Psoas muscle (tissue), 8 donors: ENCODE measurements around the gene NCS1. TPM values are rescaled to one million over a fixed set of nuclear protein-coding genes. Genes with fewer than 3 reads are reported as not detected.
A peak's percentile ranks its signal among the peaks of the same experiment; 100 is the strongest.
"Not testable (repeated sequence)": the region's sequence is repeated elsewhere in the genome, so short reads cannot be mapped to it uniquely, and the experiment has no call there.

Experiments
- ATAC-seq, 4 donors: fragments of 200-7000 bp; cut with Tn5 transposase; one replicate each; pipeline ENCODE4 v1.9.1; 2020; ENCODE audit warnings: moderate library complexity in 3 of 4, mild to moderate bottlenecking in 2 of 4
- DNase-seq, 2 donors: peaks; one replicate each; pipeline ENCODE4 v3.0.0-alpha.2; 2020
- H3K27ac ChIP-seq: fragments of 200-600 bp; one replicate; pipeline ENCODE4 v1.8.0; 2022
- H3K27me3 ChIP-seq, 3 donors: fragments of 200-600 bp in 1 of 3; one replicate each; pipeline versions ENCODE4 v1.6.1 to v1.8.0; 2013 to 2022; ENCODE audit warnings: low read length in 2 of 3, mild to moderate bottlenecking in 2 of 3, moderate library complexity in 1 of 3; ENCODE audit not compliant: insufficient read depth in 3 of 3
- H3K36me3 ChIP-seq, 2 donors: fragments of 200-600 bp in 1 of 2; one replicate each; pipeline versions ENCODE4 v1.6.1 to v1.8.0; 2013 to 2022; ENCODE audit warnings: low read depth in 1 of 2, mild to moderate bottlenecking in 1 of 2, moderate library complexity in 1 of 2; ENCODE audit not compliant: insufficient read depth in 1 of 2
- H3K4me1 ChIP-seq: fragments of 200-600 bp; one replicate; pipeline ENCODE4 v1.8.0; 2022
- H3K4me3 ChIP-seq: fragments of 200-600 bp; one replicate; pipeline ENCODE4 v1.8.0; 2022; ENCODE audit warnings: mild to moderate bottlenecking
- H3K9me3 ChIP-seq: fragments of 200-600 bp; one replicate; pipeline ENCODE4 v1.8.0; 2022
- WGBS, 3 donors: extraction: QIAGEN DNeasy Blood & Tissue Kit; methylation state at CpG; one replicate each; pipeline versions ENCODE4 v1.1.6 to v1.1.7; 2013; 5-methylcytosine and 5-hydroxymethylcytosine counted together
- intact Hi-C, 2 donors: fragments of 100-400 bp; cut with DNase I; formaldehyde crosslinking; loops; one replicate each; pipeline versions ENCODE4 v1.11.0 to v1.14.2; 2022
- polyA plus RNA-seq, 3 donors: library from polyadenylated mRNA; stranded (reverse); fragments of 200-250 nt; gene quantifications; one replicate each; pipeline ENCODE4 v1.2.3, GENCODE V29; 2013
- total RNA-seq, 4 donors: library from RNA; stranded (reverse); fragmentation: NEBNext Ultra II Directional in 2 of 4; extraction: Animal tissue kit (Norgen Biotek cat#: 25700) in 2 of 4; gene quantifications; one replicate each; pipeline versions ENCODE4 v1.2.1 to v1.2.4, GENCODE V29; 2021 to 2023
- TF ChIP-seq, protein P1 (sequence below): fragments of 200-600 bp; IDR thresholded peaks from one replicate; pipeline ENCODE4 v1.8.0; 2022; ENCODE audit warnings: antibody characterized with exemption
- donor health status: healthy with polysubstance abuse.
- donor health status: DM: no; HTN: no; CAD: no; lungs with moderate emphysema.
- donor health status: Bipolar disorder and iron deficiency.
- donor health status: healthy.
- donor health status: DM: yes; HTN: yes; CAD: no.
- donor health status: DM: no; HTN: no; CAD: no.
- donor health status: DM: no; HTN: no; CAD: no.
- donor health status: DM: yes; HTN: yes; CAD: no.

NCS1 gene
- total and polyA plus RNA-seq, 7 donors: 2.9 to 7.5 (median 3.8) TPM

- Histone ChIP-seq H3K36me3 (no peaks in the 10 kb centered on the region), H3K27ac (no peak overlapping the region), H3K27me3 (no peaks in the 10 kb centered on the region), H3K4me1 (peaks cover 3% of the 10 kb centered on the region), H3K4me3 (no peak overlapping the region), H3K9me3 (no peaks in the 10 kb centered on the region)
- 88 to 94% (median 91%) methylated on average over 3 of the region's 3 CpGs for whole genome bisulfite sequencing, 3 donors
- intact Hi-C loops: no loop called here
- TF ChIP-seq, protein P1, sequence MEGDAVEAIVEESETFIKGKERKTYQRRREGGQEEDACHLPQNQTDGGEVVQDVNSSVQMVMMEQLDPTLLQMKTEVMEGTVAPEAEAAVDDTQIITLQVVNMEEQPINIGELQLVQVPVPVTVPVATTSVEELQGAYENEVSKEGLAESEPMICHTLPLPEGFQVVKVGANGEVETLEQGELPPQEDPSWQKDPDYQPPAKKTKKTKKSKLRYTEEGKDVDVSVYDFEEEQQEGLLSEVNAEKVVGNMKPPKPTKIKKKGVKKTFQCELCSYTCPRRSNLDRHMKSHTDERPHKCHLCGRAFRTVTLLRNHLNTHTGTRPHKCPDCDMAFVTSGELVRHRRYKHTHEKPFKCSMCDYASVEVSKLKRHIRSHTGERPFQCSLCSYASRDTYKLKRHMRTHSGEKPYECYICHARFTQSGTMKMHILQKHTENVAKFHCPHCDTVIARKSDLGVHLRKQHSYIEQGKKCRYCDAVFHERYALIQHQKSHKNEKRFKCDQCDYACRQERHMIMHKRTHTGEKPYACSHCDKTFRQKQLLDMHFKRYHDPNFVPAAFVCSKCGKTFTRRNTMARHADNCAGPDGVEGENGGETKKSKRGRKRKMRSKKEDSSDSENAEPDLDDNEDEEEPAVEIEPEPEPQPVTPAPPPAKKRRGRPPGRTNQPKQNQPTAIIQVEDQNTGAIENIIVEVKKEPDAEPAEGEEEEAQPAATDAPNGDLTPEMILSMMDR: no peak
- ATAC-seq: no peak
- DNase-seq: peak in 1 of 2 donors; percentile 48
These were observed 73.9 kb downstream of the NCS1 start for GRCh38 chr9:130246126-130246525.

GRCh38 chr9:130254747-130255630, 82.8 kb downstream of the NCS1 start:
- intact Hi-C loops: no loop called here
- H3K4me1 ChIP-seq: no peaks in the 10 kb centered on the region
- H3K36me3 ChIP-seq: no peaks in the 10 kb centered on the region
- no peak for DNase-seq
- WGBS, 3 donors: 85 to 86% (median 85%) methylated on average over 23 of the region's 23 CpGs
- TF ChIP-seq, protein P1: no peak
- no peak overlapping the region for H3K27ac ChIP-seq
- peaks cover 0 to 13% (median 0%) of the 10 kb centered on the region in 3 donors for H3K27me3 ChIP-seq
- no peak for ATAC-seq
- no peak overlapping the region for H3K4me3 ChIP-seq
- no peaks in the 10 kb centered on the region for H3K9me3 ChIP-seq

- Histone ChIP-seq H3K36me3 (no peaks in the 10 kb centered on the region), H3K4me1 (no peaks in the 10 kb centered on the region), H3K27ac (no peak overlapping the region), H3K9me3 (no peaks in the 10 kb centered on the region), H3K27me3 (peaks cover 0 to 20% (median 0%) of the 10 kb centered on the region in 3 donors), H3K4me3 (no peak overlapping the region)
- DNase-seq: no peak
- TF ChIP-seq, protein P1: no peak
- intact Hi-C loops: no loop called here
- WGBS, 3 donors: 81 to 85% (median 82%) methylated on average over 5 of the region's 5 CpGs
- ATAC-seq: no peak
These were observed 83.5 kb downstream of the NCS1 start for GRCh38 chr9:130255631-130256134.

GRCh38 chr9:130256644-130257043, 84.4 kb downstream of the NCS1 start:
- TF ChIP-seq, protein P1: no peak

DNA sequence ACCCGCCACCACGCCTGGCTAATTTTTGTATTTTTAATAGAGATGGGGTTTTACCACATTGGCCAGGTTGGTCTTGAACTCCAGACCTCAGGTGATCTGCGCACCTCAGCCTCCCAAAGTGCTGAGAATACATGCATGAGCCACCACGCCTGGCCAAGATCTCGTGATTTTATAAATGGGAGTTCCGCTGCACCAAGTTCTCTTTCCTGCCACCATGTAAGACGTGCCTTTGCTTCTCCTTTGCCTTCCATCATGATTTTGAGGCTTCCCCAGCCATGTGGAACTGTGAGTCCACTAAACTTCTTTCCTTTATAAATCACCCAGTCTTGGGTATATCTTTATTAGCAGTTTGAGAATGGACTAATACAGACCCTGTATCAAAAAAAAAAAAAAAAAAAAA, 85.9 kb downstream of the NCS1 start:
- H3K4me3 ChIP-seq, ATAC-seq, H3K9me3 ChIP-seq, H3K27ac ChIP-seq, H3K36me3 ChIP-seq, H3K4me1 ChIP-seq, intact Hi-C loops, DNase-seq: not testable (repeated sequence)
- H3K27me3 ChIP-seq: peaks cover 0 to 38% (median 2%) of the 10 kb centered on the region in 3 donors
- WGBS, 3 donors: 91 to 95% (median 95%) methylated on average over 7 of the region's 7 CpGs

More at GRCh38 chr9:130256644-130257043, 84.4 kb downstream of the NCS1 start:
- Histone ChIP-seq H3K27me3 (peaks cover 0 to 27% (median 2%) of the 10 kb centered on the region in 3 donors), H3K4me1 (no peaks in the 10 kb centered on the region), H3K36me3 (no peaks in the 10 kb centered on the region), H3K27ac (no peak overlapping the region), H3K9me3 (no peaks in the 10 kb centered on the region), H3K4me3 (no peak overlapping the region)
- no peak for DNase-seq
- ATAC-seq: no peak
- WGBS, 3 donors: 87 to 94% (median 88%) methylated on average over 2 of the region's 2 CpGs
- intact Hi-C loops: no loop called here
